ENCODE data around the gene PDZD2.

- TF ChIP-seq POLR2A (IDR thresholded peaks at IDR 0.05) (no peak), CTCF (IDR thresholded peaks at IDR 0.05 in 4 of 5, conservative IDR thresholded peaks at IDR 0.05 in 1 of 5) (no peak)
Measured at GRCh38 chr5:32089146-32090000, 450.4 kb downstream of the PDZD2 start.

Data from gastrocnemius medialis (tissue), 4 donors.